H1 (cell line): ENCODE data around the gene UGT1A7.

Source experiments
- CBX8 ChIP-seq: fragments of 300-800, 300-1000 bp; sonication (generic); IDR thresholded peaks from 2 replicates; pipeline ENCODE4 v1.7.1; 2016; ENCODE audit warnings: low read depth, low read length, borderline replicate concordance
- CREB1 ChIP-seq: IDR thresholded peaks from 2 replicates; pipeline ENCODE4 v1.6.1; 2012; ENCODE audit warnings: inconsistent platforms
- CTCF ChIP-seq, 3 experiments: IDR thresholded peaks; 1 replicate in 2 of 3; 2 replicates in 1 of 3; pipeline versions ENCODE4 v1.5.1 to v1.6.1; 2011; ENCODE audit warnings: low read length in 3 of 3, mild to moderate bottlenecking in 3 of 3, inconsistent platforms in 2 of 3, low read depth in 1 of 3, moderate library complexity in 1 of 3; ENCODE audit not compliant: insufficient read depth in 1 of 3; ENCODE audit errors: control extremely low read depth in 1 of 3
- EGR1 ChIP-seq: IDR thresholded peaks from 2 replicates; pipeline ENCODE4 v1.6.1; 2011; ENCODE audit warnings: low read depth, low read length, borderline replicate concordance
- EZH2 ChIP-seq: fragments of 200-600 bp; sonication (generic); IDR thresholded peaks from 2 replicates; pipeline ENCODE4 v1.7.1; 2012; ENCODE audit warnings: low read depth, mild to moderate bottlenecking, moderate library complexity, low read length, inconsistent platforms; ENCODE audit not compliant: severe bottlenecking
- POLR2A ChIP-seq, 2 experiments: IDR thresholded peaks; 1 replicate in 1 of 2; 2 replicates in 1 of 2; pipeline ENCODE4 v1.6.1; 2011; ENCODE audit warnings: low read depth in 2 of 2, low read length in 2 of 2, mild to moderate bottlenecking in 2 of 2; ENCODE audit errors: control extremely low read depth in 1 of 2
- RXRA ChIP-seq: IDR thresholded peaks from 2 replicates; pipeline ENCODE4 v1.6.1; 2011; ENCODE audit warnings: low read depth, mild to moderate bottlenecking, low read length, moderate library complexity; ENCODE audit not compliant: insufficient read depth
- TF ChIP-seq, protein P1 (sequence below): IDR thresholded peaks from 2 replicates; pipeline ENCODE4 v1.6.1; 2011; ENCODE audit warnings: low read length, improper control_type of control experiment

GRCh38 chr2:233711312-233712008 is 29.8 kb downstream of the UGT1A7 start:
- peak; percentile 13; the same call in 1 of the 2 replicates for TF ChIP-seq CREB1
- peak; percentile 83 to 91 (median 90) for TF ChIP-seq CTCF (IDR thresholded peaks at IDR 0.05; ENCODE audit: control extremely low read depth in 1 of 3, insufficient read depth in 1 of 3, low read depth in 1 of 3, low read length in 3 of 3)
- TF ChIP-seq EGR1, result no peak
- TF ChIP-seq CBX8, result no peak
- no peak for TF ChIP-seq RXRA
- TF ChIP-seq EZH2, result no peak
- TF ChIP-seq, protein P1, sequence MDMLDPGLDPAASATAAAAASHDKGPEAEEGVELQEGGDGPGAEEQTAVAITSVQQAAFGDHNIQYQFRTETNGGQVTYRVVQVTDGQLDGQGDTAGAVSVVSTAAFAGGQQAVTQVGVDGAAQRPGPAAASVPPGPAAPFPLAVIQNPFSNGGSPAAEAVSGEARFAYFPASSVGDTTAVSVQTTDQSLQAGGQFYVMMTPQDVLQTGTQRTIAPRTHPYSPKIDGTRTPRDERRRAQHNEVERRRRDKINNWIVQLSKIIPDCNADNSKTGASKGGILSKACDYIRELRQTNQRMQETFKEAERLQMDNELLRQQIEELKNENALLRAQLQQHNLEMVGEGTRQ, result no peak
- no peak for TF ChIP-seq POLR2A (IDR thresholded peaks at IDR 0.05; ENCODE audit: control extremely low read depth in 1 of 2, low read depth in 2 of 2, low read length in 2 of 2)
